KMS-11 (cell line): ENCODE data around the gene F11R.
"Not testable (repeated sequence)": the region's sequence is repeated elsewhere in the genome, so short reads cannot be mapped to it uniquely, and the experiment has no call there.

ENCODE experiments used
- H2AFZ ChIP-seq: fragments of 200-600 bp; sonication (generic); 2 replicates; pipeline ENCODE4 v1.6.1; 2016; ENCODE audit warnings: antibody characterized with exemption, mixed run types, low read depth
- H3K27ac ChIP-seq: fragments of 200-600 bp; sonication (generic); 2 replicates; pipeline ENCODE4 v1.6.1; 2016; ENCODE audit warnings: mild to moderate bottlenecking, mixed run types
- H3K27me3 ChIP-seq: fragments of 200-600 bp; sonication (generic); 2 replicates; pipeline ENCODE4 v1.6.1; 2017; ENCODE audit warnings: mild to moderate bottlenecking, low read depth, mixed run types, moderate library complexity; ENCODE audit not compliant: insufficient read depth
- H3K36me3 ChIP-seq: fragments of 200-600 bp; sonication (generic); 2 replicates; pipeline ENCODE4 v1.6.1; 2017; ENCODE audit warnings: mild to moderate bottlenecking, mixed run types; ENCODE audit not compliant: insufficient read depth
- H3K4me1 ChIP-seq: fragments of 200-600 bp; sonication (generic); 2 replicates; pipeline ENCODE4 v1.6.1; 2016; ENCODE audit warnings: mild to moderate bottlenecking, low read depth, mixed run types; ENCODE audit not compliant: poor library complexity, severe bottlenecking
- H3K4me2 ChIP-seq: fragments of 200-600 bp; sonication (generic); 2 replicates; pipeline ENCODE4 v1.7.0; 2016; ENCODE audit warnings: mild to moderate bottlenecking, mixed run types
- H3K4me3 ChIP-seq: fragments of 200-600 bp; sonication (generic); IDR thresholded peaks from 2 replicates; pipeline ENCODE4 v1.6.1; 2017; ENCODE audit warnings: low read depth, low read length, mixed read lengths; ENCODE audit not compliant: insufficient read depth
- H3K79me2 ChIP-seq: fragments of 200-600 bp; sonication (generic); 2 replicates; pipeline ENCODE4 v1.6.1; 2016; ENCODE audit warnings: low read depth, mixed run types; ENCODE audit not compliant: insufficient read depth
- H3K9ac ChIP-seq: fragments of 200-600 bp; sonication (generic); 2 replicates; pipeline ENCODE4 v1.6.1; 2016; ENCODE audit warnings: mild to moderate bottlenecking, mixed run types
- H4K20me1 ChIP-seq: fragments of 200-600 bp; sonication (generic); 2 replicates; pipeline ENCODE4 v1.6.1; 2016; ENCODE audit warnings: mild to moderate bottlenecking, mixed run types; ENCODE audit not compliant: insufficient read depth
- CTCF ChIP-seq: fragments of 200-600 bp; sonication (generic); conservative IDR thresholded peaks from 2 replicates; pipeline ENCODE4 v1.6.1; 2017; ENCODE audit warnings: low read depth, mild to moderate bottlenecking, antibody characterized with exemption, low read length, moderate library complexity, mixed read lengths

The F11R gene

GRCh38 chr1:161017756-161018630 is 3.0 kb downstream of the F11R start:
- Histone ChIP-seq H3K36me3 (no peaks in the 10 kb centered on the region), H3K27ac (no peak overlapping the region), H4K20me1 (no peaks in the 10 kb centered on the region), H3K4me1 (peaks cover 36% of the 10 kb centered on the region), H3K4me2 (no peak overlapping the region), H3K27me3 (peaks cover 10% of the 10 kb centered on the region; the same call in 1 of the 2 replicates), H2AFZ (no peak overlapping the region), H3K9ac (no peak overlapping the region), H3K4me3 (no peak overlapping the region), H3K79me2 (no peaks in the 10 kb centered on the region)
- TF ChIP-seq CTCF, result no peak

GRCh38 chr1:161017181-161017580 is 3.8 kb downstream of the F11R start:
- Histone ChIP-seq H3K27me3 (peaks cover 10% of the 10 kb centered on the region; the same call in 1 of the 2 replicates), H3K4me1 (peaks cover 44% of the 10 kb centered on the region)
- not testable (repeated sequence) for H3K27ac ChIP-seq, H2AFZ ChIP-seq, H3K4me2 ChIP-seq, H4K20me1 ChIP-seq, H3K79me2 ChIP-seq, H3K4me3 ChIP-seq, H3K9ac ChIP-seq, H3K36me3 ChIP-seq

- Histone ChIP-seq H3K27me3 (peaks cover 10% of the 10 kb centered on the region; the same call in 1 of the 2 replicates), H3K4me1 (peaks cover 42% of the 10 kb centered on the region)
- not testable (repeated sequence) for H2AFZ ChIP-seq, H3K27ac ChIP-seq, H4K20me1 ChIP-seq, H3K4me3 ChIP-seq, H3K36me3 ChIP-seq, H3K4me2 ChIP-seq, H3K9ac ChIP-seq, H3K79me2 ChIP-seq
These were observed 4.3 kb downstream of the F11R start for GRCh38 chr1:161016683-161017082.

- Histone ChIP-seq H3K9ac (peak overlapping the region; percentile 51), H3K4me1 (peaks cover 27% of the 10 kb centered on the region), H2AFZ (peak overlapping the region; percentile 79)
These were observed 7.3 kb downstream of the F11R start for GRCh38 chr1:161013488-161014230.

More at GRCh38 chr1:161013488-161014230, 7.3 kb downstream of the F11R start:
- H3K79me2 ChIP-seq, result no peaks in the 10 kb centered on the region
- H3K36me3 ChIP-seq, result no peaks in the 10 kb centered on the region
- H3K4me2 ChIP-seq, result peak overlapping the region; percentile 97
- H3K4me3 ChIP-seq, result peak overlapping the region; percentile 99
- H3K27ac ChIP-seq, result peak overlapping the region; percentile 77
- TF ChIP-seq CTCF, result 0 out of 2 replicates have a peak, but pooled peaks have one; percentile 20
- H3K27me3 ChIP-seq, result no peaks in the 10 kb centered on the region
- no peaks in the 10 kb centered on the region for H4K20me1 ChIP-seq
